ENCODE results near the gene AGTR1. TPM values are rescaled to one million over a fixed set of nuclear protein-coding genes. Genes with fewer than 3 reads are reported as not detected.

Gene AGTR1
- 0.45 and 0.53 TPM in 2 replicates for total RNA-seq (2014; rRNA removed; shearing (Covaris generic))

GRCh38 chr3:148697306-148698189, at the start of gene AGTR1:
Gene AGTR1, plus strand, starts transcription at chr3:148697903. Its CDS starts 43,133 bp downstream, at chr3:148741036.
- DNase-seq (ENCODE audit: low spot score) = no peak

DNA sequence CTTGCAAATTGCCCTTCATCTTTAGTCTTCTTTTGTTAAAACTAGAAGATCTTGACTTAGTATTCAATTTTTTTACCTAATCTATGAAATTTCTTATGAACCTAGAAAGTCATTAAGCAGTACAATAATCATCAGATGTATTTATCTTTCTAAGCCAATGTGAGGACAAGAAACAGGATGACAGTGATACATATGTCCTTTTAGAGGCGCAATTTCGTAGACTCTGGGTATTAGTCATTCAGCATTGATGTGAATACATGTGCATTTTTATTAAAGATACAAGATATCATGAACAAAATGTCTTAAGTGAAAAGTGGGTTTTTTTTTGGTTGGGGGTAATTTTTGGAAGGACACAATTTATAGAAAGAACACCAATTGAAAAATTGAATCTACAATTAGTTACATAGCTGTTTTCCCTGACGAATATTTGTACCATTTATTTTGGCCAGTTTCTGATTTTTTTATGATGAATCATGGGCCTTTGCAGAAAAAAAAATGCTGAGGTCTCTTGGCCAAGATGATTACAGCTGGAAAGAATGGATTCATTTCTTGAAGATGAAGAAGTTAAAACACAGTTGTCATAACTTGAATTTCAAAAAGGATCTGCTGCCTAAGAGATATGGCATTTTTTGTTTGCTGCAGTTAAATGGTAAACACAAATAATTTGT, 48.9 kb upstream of the AGTR1 start:
- DNase-seq (ENCODE audit: low spot score) = no peak

DNA sequence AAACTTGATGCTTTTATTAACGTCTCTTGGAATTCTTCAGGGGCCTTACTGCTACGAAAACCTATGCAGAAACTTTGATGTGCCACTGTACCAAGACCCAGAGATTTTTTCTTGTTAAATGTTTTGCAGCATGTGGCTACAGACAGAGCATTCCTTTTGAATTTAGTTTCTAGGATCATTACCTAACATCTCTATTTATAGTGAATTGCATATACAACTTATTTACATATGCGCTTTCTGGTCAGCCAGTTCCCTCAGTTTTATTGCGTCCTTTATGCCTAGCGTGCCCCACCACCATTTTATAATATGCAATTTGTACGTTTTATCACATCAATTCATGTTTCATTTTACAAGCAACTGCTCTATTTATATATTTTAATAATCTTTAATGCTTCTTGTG, 46.2 kb upstream of the AGTR1 start:
- DNase-seq (ENCODE audit: low spot score) = no peak

GRCh38 chr3:148654433-148654832, 43.3 kb upstream of the AGTR1 start:
- no peak for DNase-seq (ENCODE audit: low spot score)

DNA sequence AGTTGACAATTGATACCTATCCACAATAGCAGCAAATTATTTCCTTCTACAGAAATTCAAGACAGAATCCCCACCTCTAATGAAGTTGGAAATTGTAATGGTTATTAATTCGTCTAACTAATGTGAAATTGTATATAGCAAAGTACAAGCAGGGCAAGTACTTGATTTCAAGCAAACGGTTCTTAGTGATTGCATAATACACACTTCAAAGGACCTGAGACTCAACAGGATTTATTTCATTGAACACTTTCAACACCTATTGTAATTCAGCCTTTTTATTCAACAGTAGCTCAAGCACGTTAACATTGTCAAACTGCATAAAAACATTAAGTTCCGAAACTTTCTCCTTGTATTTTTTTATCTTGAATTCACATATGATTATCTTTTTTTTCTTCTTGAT, 40.2 kb upstream of the AGTR1 start:
- DNase-seq (ENCODE audit: low spot score) = no peak

DNA sequence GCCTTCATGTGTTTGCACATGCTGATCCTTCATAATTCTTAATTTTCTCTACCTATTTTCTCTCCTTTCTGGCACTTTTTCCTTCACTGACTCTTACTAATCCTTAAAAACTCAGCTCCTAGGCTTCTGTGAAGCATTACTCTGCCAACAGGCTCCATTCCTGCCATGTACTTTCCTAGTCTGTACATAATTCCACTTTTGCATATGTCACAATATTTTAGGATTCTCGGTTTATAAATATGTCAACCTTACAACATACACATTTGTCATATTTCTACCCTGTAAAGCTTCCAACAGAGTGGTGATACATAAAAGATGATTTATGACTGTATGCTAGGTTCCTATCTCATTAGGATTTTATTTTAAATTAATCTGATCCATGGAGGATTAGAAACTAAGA, 38.2 kb upstream of the AGTR1 start:
- DNase-seq (ENCODE audit: low spot score) = no peak

DNA sequence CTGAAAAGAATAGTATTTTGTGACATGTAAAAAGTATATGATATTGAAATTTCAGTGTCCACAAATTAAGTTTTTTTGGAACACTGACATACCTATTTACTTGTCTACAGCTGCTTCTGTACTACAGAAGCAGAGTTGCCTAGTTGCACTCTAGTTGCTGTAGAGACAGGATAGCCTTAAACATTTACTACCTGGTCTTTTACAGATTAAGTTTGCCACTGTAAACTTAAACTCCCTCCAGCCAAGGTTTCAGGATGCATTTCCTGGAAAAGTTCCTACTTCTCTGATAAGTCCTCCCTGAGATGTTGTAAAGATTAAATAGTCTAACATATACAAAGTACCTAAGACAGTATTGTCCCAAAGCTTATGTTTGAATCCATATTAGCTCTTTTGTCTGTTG, 17.4 kb upstream of the AGTR1 start:
- DNase-seq (ENCODE audit: low spot score) = no peak

DNA sequence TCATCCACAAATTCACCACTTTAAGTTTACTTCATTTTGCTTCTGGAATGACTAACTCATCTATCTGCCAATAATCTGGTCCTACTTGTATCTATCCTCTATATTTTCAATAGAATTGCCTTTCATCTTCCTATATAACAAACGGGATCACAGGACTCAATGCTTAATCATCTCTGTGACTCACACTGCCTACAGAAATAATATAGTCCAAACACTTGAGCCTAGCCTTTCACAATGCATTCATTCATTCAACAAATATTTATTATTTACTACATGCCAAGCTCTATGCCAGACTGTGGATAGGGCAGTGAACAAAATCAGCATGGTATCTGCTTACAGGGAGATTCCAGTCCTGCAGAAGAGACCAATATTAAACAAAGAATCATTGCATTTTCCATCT, 16.6 kb upstream of the AGTR1 start:
- no peak for DNase-seq (ENCODE audit: low spot score)

GRCh38 chr3:148682997-148683396, 14.7 kb upstream of the AGTR1 start:
- no peak for DNase-seq (ENCODE audit: low spot score)

DNA sequence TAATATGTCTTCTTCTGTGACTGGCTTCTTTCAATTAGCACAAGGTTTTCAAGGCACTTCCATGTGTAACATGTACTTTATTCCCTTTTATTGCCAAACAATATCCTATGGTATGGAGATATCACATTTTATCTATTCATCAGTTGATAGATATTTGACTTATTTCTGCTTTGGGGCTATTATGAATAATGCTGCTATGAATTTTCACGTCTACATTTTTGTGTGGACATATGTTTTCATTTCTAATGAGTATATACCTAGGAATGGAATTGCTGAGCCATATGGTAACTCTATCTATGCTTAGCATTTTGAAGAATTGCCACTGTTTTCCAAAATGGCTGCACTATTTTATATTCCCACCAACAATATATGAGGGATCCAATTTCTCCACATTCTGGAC, 3.6 kb upstream of the AGTR1 start:
- DNase-seq (ENCODE audit: low spot score) = no peak

DNA sequence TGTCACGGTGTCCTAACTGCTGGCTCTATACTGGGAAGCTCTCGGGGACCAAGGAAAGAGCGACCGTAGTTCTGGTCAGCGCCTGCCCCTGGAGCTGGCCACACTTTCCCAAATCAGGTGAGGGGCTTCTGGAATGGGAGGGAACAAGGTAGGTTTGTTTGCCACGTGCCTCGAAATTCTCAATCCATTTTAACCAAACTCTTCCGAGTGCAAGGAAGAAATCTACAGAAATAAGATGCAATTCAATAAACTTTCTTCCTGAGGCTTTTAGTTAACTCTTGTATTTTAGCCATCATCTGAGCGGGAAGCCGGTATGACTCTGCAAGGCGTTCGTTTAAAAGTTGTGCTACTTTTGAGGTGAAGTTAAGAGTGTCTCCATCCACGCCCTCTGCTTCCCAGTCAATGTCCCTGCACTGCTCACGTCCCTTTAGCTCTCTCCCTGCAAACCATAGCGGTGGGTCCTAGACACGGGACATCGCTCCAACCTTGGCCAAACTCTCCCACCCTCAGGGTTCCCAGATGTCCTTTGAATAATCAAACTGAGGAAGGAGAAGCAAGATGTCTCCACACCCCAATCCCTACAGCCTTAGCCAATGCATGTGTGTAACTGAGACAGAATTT, 597 bp downstream of the AGTR1 start:
- DNase-seq (ENCODE audit: low spot score) = no peak

DNA sequence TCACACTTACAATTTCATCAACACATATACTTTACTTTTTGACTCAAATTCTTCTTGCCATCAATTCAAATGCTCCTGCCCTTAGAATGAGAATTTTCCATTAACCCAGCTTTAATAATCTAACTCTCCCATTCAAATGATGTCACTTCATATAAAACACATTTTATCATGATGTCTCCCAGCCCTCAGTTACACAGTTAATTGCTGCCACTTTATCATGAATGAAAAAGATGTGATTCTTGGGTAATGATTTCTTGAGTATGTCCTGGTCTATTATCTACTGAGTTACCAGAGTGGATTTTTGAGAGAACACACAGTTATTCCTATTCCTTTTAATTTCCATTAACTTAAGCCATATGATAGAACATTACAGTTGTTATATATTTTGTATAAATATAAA, 7.6 kb downstream of the AGTR1 start:
- no peak for DNase-seq (ENCODE audit: low spot score)

DNA sequence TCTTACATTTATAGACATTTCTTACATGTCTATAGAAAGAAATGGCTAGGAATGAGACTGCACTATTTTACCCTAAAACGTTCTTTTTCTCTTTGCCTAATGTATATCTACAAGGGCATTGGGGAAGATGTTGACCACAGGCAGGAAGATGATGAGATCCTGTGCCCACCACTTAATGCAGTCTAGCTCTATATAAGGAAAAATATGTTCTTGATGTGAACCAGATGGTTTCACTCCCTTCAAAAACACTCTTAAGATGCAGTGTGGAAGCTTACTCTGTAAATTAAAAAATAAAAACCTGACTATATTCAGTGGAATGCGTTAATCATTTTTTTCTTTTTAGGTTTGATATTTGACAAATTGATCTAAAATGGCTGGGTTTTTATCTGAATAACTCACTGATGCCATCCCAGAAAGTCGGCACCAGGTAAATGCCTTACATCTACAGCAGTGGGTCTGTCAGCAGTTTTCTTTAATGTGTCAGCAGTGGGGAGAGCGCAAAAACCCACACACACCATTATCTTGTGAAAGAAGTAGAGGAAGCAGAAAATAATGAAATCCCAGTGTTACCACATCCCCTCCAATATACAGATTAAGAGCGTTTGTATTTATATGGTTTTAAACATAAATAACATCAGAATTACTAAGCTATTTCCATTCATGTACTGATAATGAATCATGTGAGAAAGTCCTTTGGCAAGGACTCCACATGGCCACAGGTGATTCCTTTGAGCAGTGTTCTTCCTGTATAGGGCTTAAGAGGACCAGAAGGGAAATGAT, 10.1 kb downstream of the AGTR1 start:
- no peak for DNase-seq (ENCODE audit: low spot score)

- no peak for DNase-seq (ENCODE audit: low spot score)
These were observed 10.7 kb downstream of the AGTR1 start for GRCh38 chr3:148708409-148708808.

- DNase-seq (ENCODE audit: low spot score) = no peak
These were observed 12.0 kb downstream of the AGTR1 start for GRCh38 chr3:148709560-148710253.

DNA sequence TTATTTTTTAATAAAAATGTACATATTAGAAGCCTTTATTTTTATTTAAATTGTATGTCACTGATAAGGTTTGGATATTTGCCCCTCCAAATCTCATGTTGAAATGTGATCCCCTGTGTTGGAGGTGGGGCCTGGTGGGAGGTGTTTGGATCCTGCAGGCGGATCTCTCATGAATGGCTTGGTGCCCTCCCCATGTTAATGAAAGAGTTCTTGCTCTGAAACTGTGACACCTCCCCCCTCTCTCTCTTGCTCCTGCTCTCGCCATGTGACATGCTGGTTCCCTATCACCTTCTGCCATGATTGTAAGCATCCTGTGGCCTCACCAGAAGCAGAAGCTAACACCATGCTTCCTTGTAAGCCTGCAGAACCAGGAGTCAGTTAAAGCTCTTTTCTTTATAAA, 13.0 kb downstream of the AGTR1 start:
- DNase-seq (ENCODE audit: low spot score) = no peak

- DNase-seq (ENCODE audit: low spot score) = no peak
These were observed 14.4 kb downstream of the AGTR1 start for GRCh38 chr3:148711981-148712666.

DNA sequence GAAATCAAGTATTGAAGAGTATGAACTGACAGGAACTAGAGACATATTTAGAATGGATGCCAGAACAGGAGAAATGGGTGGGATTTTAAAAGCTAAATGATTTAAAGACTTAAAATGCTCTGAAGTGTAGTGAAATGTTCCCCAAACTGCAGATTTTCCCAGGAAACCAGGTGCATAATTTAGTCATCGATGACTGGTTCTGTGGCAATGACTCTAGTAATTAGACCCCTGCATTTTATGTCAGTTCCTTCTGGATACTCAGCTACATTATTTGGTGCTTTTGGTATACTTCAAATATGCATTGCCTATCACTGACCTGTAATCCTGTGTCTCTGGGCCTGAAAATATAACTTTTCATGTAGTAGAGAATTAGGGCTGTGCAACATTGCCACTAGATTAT, 16.8 kb downstream of the AGTR1 start:
- DNase-seq (ENCODE audit: low spot score) = no peak

DNA sequence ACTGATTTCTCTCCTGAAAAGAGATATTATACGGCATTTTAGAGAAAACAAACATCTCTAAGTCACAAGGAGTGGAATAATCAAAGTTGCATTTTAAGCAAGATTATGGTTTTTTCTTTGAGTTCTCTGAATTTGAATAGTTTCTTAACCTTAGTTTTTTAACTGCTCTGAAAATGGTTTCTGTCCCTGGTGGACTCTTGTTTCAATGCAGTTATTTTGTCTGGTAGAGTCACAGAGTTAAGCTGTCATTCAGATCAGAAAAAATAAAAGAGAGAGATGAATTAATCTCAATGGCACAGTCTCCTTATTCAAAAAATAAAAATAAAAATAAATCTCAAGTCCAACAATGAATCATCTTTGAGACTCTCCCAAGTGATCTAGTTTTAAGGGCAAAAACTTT, 19.0 kb downstream of the AGTR1 start:
- DNase-seq (ENCODE audit: low spot score) = no peak

- DNase-seq (ENCODE audit: low spot score) = no peak
These were observed 20.3 kb downstream of the AGTR1 start for GRCh38 chr3:148717885-148718561.

Measured in H4 (cell line).